ENCODE results near the gene DNAH6.

DNA sequence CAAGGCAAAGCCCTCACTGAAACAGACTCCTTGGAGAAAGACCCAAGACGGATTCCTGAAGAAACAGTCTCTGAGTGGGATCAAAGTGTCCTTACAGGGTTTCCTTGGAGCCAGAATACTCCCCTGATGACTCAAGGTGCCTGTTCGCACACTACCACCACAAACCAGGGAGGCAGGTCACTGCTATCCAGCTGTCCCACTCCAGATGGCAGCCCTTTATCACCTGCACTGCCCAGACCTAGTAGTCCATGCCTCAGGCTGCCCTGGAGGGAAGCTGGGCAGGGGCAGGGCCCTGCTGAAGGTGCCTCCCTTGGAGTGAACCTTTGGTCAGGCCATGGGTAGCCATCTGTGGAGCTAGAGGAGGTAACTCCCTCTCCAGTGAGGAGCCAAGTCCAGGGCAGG lies 330.4 kb downstream of the DNAH6 start:
- no peak for TF ChIP-seq POLR2AphosphoS5 (IDR thresholded peaks at IDR 0.05; ENCODE audit: low read depth, low read length)
- TF ChIP-seq, protein P1, sequence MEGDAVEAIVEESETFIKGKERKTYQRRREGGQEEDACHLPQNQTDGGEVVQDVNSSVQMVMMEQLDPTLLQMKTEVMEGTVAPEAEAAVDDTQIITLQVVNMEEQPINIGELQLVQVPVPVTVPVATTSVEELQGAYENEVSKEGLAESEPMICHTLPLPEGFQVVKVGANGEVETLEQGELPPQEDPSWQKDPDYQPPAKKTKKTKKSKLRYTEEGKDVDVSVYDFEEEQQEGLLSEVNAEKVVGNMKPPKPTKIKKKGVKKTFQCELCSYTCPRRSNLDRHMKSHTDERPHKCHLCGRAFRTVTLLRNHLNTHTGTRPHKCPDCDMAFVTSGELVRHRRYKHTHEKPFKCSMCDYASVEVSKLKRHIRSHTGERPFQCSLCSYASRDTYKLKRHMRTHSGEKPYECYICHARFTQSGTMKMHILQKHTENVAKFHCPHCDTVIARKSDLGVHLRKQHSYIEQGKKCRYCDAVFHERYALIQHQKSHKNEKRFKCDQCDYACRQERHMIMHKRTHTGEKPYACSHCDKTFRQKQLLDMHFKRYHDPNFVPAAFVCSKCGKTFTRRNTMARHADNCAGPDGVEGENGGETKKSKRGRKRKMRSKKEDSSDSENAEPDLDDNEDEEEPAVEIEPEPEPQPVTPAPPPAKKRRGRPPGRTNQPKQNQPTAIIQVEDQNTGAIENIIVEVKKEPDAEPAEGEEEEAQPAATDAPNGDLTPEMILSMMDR (IDR thresholded peaks at IDR 0.05 in 2 of 3, conservative IDR thresholded peaks at IDR 0.05 in 1 of 3; ENCODE audit: borderline replicate concordance in 1 of 3, insufficient read depth in 1 of 3, low read depth in 2 of 3, low read length in 2 of 3) = no peak
